GM21360 (cell line): ENCODE data around the gene TRPM4.
"Not testable (repeated sequence)": the region's sequence is repeated elsewhere in the genome, so short reads cannot be mapped to it uniquely, and the experiment has no call there.

Experiments
- ATAC-seq: cut with Tn5 transposase; IDR thresholded peaks from one replicate; pipeline ENCODE4 v1.9.1; 2021; ENCODE audit warnings: mild to moderate bottlenecking, moderate library complexity; ENCODE audit not compliant: unreplicated experiment

Gene TRPM4

GRCh38 chr19:49224441-49224840 is 66.8 kb downstream of the TRPM4 start:
- ATAC-seq = not testable (repeated sequence)

- no peak for ATAC-seq
These were observed 67.3 kb downstream of the TRPM4 start for GRCh38 chr19:49224879-49225278.

- ATAC-seq = no peak
These were observed 71.8 kb downstream of the TRPM4 start for GRCh38 chr19:49229416-49229815.

- ATAC-seq = no peak
These were observed 73.8 kb downstream of the TRPM4 start for GRCh38 chr19:49231389-49231788.

GRCh38 chr19:49231804-49232203 is 74.2 kb downstream of the TRPM4 start:
- no peak for ATAC-seq

GRCh38 chr19:49233163-49233562 is 75.6 kb downstream of the TRPM4 start:
- no peak for ATAC-seq

DNA sequence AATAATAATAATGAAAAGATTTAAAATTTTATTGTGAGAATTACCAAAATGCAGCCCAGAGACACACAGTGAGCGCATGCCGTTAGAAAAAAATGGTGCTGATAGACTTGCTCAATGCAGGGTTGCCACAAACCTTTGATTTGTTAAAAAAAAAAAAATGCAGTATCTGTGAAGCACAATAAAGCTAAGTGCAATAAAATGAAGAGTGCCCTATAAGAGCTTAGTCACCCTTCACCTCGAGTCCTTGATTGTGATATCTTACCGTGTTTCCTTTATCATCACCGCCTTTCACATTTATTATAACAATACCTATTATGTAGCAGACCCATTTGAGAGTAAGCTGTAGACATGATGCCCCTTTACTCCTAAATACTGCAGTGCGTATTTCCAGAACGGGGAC is 84.2 kb downstream of the TRPM4 start:
- no peak for ATAC-seq

- ATAC-seq = no peak
These were observed 85.5 kb downstream of the TRPM4 start for GRCh38 chr19:49243129-49243528.

GRCh38 chr19:49243726-49244125 is 86.1 kb downstream of the TRPM4 start:
- no peak for ATAC-seq

GRCh38 chr19:49244256-49244655 is 86.7 kb downstream of the TRPM4 start:
- no peak for ATAC-seq

- ATAC-seq = no peak
These were observed 90.1 kb downstream of the TRPM4 start for GRCh38 chr19:49247676-49248075.

DNA sequence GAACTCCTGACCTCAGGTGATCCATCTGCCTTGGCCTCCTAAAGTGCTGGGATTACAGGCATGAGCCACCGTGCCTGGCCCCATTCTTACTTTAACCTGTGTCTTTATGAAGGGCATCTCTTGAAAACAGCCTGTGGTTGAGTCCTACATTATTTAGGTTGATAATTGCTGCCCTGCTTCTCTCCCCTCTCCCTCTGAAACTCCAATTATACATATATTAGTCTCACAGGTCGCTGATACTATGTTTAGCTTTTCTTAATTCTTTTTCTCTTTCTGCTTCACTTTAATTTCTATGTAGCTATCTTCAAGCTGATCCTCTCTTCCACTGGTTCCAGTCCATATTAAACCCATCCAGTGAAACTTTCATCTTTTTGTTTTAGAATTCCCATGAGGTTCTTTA is 92.3 kb downstream of the TRPM4 start:
- ATAC-seq = no peak

- no peak for ATAC-seq
These were observed 98.1 kb downstream of the TRPM4 start for GRCh38 chr19:49255674-49256073.

DNA sequence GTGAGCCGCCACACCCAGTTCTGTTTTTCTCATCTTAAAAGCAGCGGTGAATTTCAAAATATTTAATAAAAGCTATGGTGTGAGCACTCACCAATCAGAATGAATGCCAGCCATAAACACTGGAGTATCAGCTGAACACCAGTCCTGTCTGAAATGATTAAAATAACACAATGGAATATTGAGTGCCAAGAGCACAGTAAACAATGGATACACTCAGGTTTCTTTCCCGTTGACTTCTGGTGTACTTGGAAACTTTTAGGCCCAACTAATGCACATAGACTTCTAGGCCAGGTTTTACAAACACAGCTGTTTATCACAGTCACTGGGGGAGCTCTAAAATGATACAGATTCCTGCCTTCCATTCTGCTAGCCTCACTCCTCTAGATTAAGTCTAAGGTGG is 99.1 kb downstream of the TRPM4 start:
- ATAC-seq = no peak
